CD14-positive monocyte (primary cell): Measurements from ENCODE around the gene C6orf52. TPM values are rescaled to one million over a fixed set of nuclear protein-coding genes. Genes with fewer than 3 reads are reported as not detected.

Source experiments
- DNase-seq, 3 donors: peaks; one replicate each; pipeline ENCODE4 v3.0.0-alpha.2; 2011 to 2022
- H2AFZ ChIP-seq: 2 replicates; pipeline ENCODE4 v1.6.0; 2012; ENCODE audit warnings: mild to moderate bottlenecking, low read depth, low read length, inconsistent platforms; ENCODE audit not compliant: insufficient read depth, poor library complexity, severe bottlenecking
- H3K27ac ChIP-seq, 2 donors: 1 replicate in 1 of 2; 2 replicates in 1 of 2; pipeline ENCODE4 v1.5.1; 2012 to 2013; ENCODE audit warnings: low read length in 2 of 2, control low read depth in 1 of 2, inconsistent platforms in 1 of 2, low read depth in 1 of 2, mild to moderate bottlenecking in 1 of 2
- H3K27me3 ChIP-seq, 2 donors: one replicate each; pipeline versions ENCODE4 v1.6.0 to v1.6.1; 2011 to 2013; ENCODE audit warnings: low read length in 2 of 2; ENCODE audit not compliant: control insufficient read depth in 2 of 2, insufficient read depth in 2 of 2
- H3K36me3 ChIP-seq, 2 donors: replicated peaks in 1 of 2; 1 replicate in 1 of 2; 2 replicates in 1 of 2; pipeline versions ENCODE4 v1.5.1 to v1.6.1; 2012 to 2013; ENCODE audit warnings: low read length in 2 of 2, control low read depth in 1 of 2, inconsistent platforms in 1 of 2, mild to moderate bottlenecking in 1 of 2; ENCODE audit not compliant: insufficient read depth in 2 of 2, control insufficient read depth in 1 of 2
- H3K4me1 ChIP-seq, 2 donors: 1 replicate in 1 of 2; 2 replicates in 1 of 2; pipeline versions ENCODE4 v1.5.1 to v1.6.1; 2012 to 2013; ENCODE audit warnings: low read length in 2 of 2, control low read depth in 1 of 2, inconsistent platforms in 1 of 2, mild to moderate bottlenecking in 1 of 2, moderate library complexity in 1 of 2; ENCODE audit not compliant: insufficient read depth in 2 of 2, control insufficient read depth in 1 of 2
- H3K4me2 ChIP-seq: replicated peaks from 2 replicates; pipeline ENCODE3; 2012; ENCODE audit warnings: low read length, moderate library complexity, mild to moderate bottlenecking; ENCODE audit not compliant: poor library complexity, severe bottlenecking; ENCODE audit errors: extremely low read depth
- H3K4me3 ChIP-seq, 3 experiments: fragments of 200-600 bp in 1 of 3; sonication (generic) in 1 of 3; replicated peaks in 1 of 3; 1 replicate in 2 of 3; 2 replicates in 1 of 3; pipeline ENCODE4 v1.5.1; 2011 to 2013; ENCODE audit warnings: low read length in 3 of 3, mild to moderate bottlenecking in 3 of 3, control low read depth in 2 of 3, low read depth in 2 of 3, inconsistent platforms in 1 of 3, moderate library complexity in 1 of 3
- H3K79me2 ChIP-seq: 2 replicates; pipeline ENCODE4 v1.6.0; 2012; ENCODE audit warnings: mild to moderate bottlenecking, control low read depth, inconsistent platforms, low read length, moderate library complexity; ENCODE audit not compliant: insufficient read depth
- H3K9ac ChIP-seq: 2 replicates; pipeline ENCODE4 v1.6.0; 2017; ENCODE audit warnings: low read length, mild to moderate bottlenecking; ENCODE audit not compliant: insufficient read depth, poor library complexity, severe bottlenecking
- H3K9me3 ChIP-seq, 2 donors: replicated peaks in 1 of 2; 1 replicate in 1 of 2; 2 replicates in 1 of 2; pipeline versions ENCODE4 v1.5.1 to v1.6.1; 2012 to 2013; ENCODE audit warnings: low read length in 2 of 2, control low read depth in 1 of 2; ENCODE audit not compliant: control insufficient read depth in 1 of 2, insufficient read depth in 1 of 2
- H4K20me1 ChIP-seq: 2 replicates; pipeline ENCODE4 v1.6.0; 2012; ENCODE audit warnings: mild to moderate bottlenecking, low read length, control low read depth, moderate library complexity; ENCODE audit not compliant: insufficient read depth
- H3K27ac Mint-ChIP-seq, 7 donors: one replicate each; pipeline ENCODE4 v1.8.0; 2020; ENCODE audit warnings: mild to moderate bottlenecking in 7 of 7, mixed read lengths in 7 of 7, moderate library complexity in 6 of 7, inconsistent platforms in 2 of 7
- H3K27me3 Mint-ChIP-seq, 3 donors: one replicate each; pipeline ENCODE4 v1.8.0; 2021 to 2022; ENCODE audit warnings: low read depth in 3 of 3, mild to moderate bottlenecking in 3 of 3, mixed read lengths in 3 of 3, moderate library complexity in 3 of 3, inconsistent platforms in 1 of 3
- H3K36me3 Mint-ChIP-seq, 2 donors: one replicate each; pipeline ENCODE4 v1.8.0; 2020; ENCODE audit warnings: mixed read lengths in 2 of 2, inconsistent platforms in 1 of 2, mild to moderate bottlenecking in 1 of 2
- H3K4me1 Mint-ChIP-seq: one replicate; pipeline ENCODE4 v1.8.0; 2020; ENCODE audit warnings: mild to moderate bottlenecking, mixed read lengths
- H3K4me3 Mint-ChIP-seq, 2 donors: one replicate each; pipeline ENCODE4 v1.8.0; 2020; ENCODE audit warnings: mild to moderate bottlenecking in 2 of 2, mixed read lengths in 2 of 2, moderate library complexity in 1 of 2
- H3K9me3 Mint-ChIP-seq, 7 donors: one replicate each; pipeline ENCODE4 v1.8.0; 2020 to 2022; ENCODE audit warnings: mixed read lengths in 7 of 7, mild to moderate bottlenecking in 6 of 7, moderate library complexity in 6 of 7, inconsistent platforms in 2 of 7
- CTCF ChIP-seq: fragments of 200-600 bp; IDR thresholded peaks from one replicate; pipeline ENCODE4 v1.8.0; 2022; ENCODE audit warnings: antibody characterized with exemption, mild to moderate bottlenecking
- WGBS: methylation state at CpG from one replicate; pipeline ENCODE4 v1.1.5; 2013; ENCODE audit warnings: missing lambda C conversion rate; ENCODE audit not compliant: insufficient coverage; 5-methylcytosine and 5-hydroxymethylcytosine counted together
- intact Hi-C, 2 donors: fragments of 100-400 bp; cut with micrococcal nuclease; formaldehyde crosslinking; loops; one replicate each; pipeline versions ENCODE4 v1.15.0 to v1.15.1; 2023
- polyA plus RNA-seq, 3 donors: library from polyadenylated mRNA; depleted of rRNA in 1 of 3; unstranded in 2 of 3; stranded (reverse) in 1 of 3; fragments of 300-500 nt in 2 of 3; fragments of >200 nt in 1 of 3; fragmentation: Illumina TruSeq in 2 of 3; gene quantifications; 1 replicate in 2 of 3; 2 replicates in 1 of 3; pipeline ENCODE4 v1.2.3, GENCODE V29; 2012 to 2021

The C6orf52 gene
- polyA plus RNA-seq, 3 donors: 0.52 to 1.9 TPM; not detected in 1

GRCh38 chr6:10659699-10660348 lies 34.6 kb downstream of the C6orf52 start:
- Mint-ChIP-seq H3K4me3 (peak overlapping the region; percentile 69 to 73), H3K4me1 (peaks cover 18% of the 10 kb centered on the region), H3K9me3 (peaks cover 0 to 13% (median 6%) of the 10 kb centered on the region in 7 donors), H3K27ac (no peak overlapping the region), H3K27me3 (peaks cover 0 to 6% (median 2%) of the 10 kb centered on the region in 3 donors), H3K36me3 (no peaks in the 10 kb centered on the region)
- H3K4me3 ChIP-seq: peak overlapping the region in 2 of 3 experiments; percentile 18 to 34
- no peak overlapping the region for H3K4me2 ChIP-seq
- H2AFZ ChIP-seq: no peak overlapping the region
- H3K27ac ChIP-seq: no peak overlapping the region
- intact Hi-C loops: no loop called here
- no peak for DNase-seq
- H4K20me1 ChIP-seq: no peaks in the 10 kb centered on the region
- H3K4me1 ChIP-seq: peaks cover 11 to 12% of the 10 kb centered on the region in 2 donors
- TF ChIP-seq CTCF: no peak
- no peaks in the 10 kb centered on the region for H3K27me3 ChIP-seq
- H3K36me3 ChIP-seq: no peaks in the 10 kb centered on the region
- no peak overlapping the region for H3K9ac ChIP-seq
- 85% methylated on average over 48 of the region's 48 CpGs for WGBS
- H3K79me2 ChIP-seq: no peaks in the 10 kb centered on the region
- peaks cover 0 to 7% of the 10 kb centered on the region in 2 donors for H3K9me3 ChIP-seq

GRCh38 chr6:10658910-10659698 lies 35.3 kb downstream of the C6orf52 start:
- H3K9me3 ChIP-seq: peaks cover 0 to 7% of the 10 kb centered on the region in 2 donors
- H3K79me2 ChIP-seq: no peaks in the 10 kb centered on the region
- H3K27me3 Mint-ChIP-seq: peaks cover 0 to 6% (median 2%) of the 10 kb centered on the region in 3 donors
- peak overlapping the region in 3 of 7 donors; percentile 21 to 73 (median 31) for H3K27ac Mint-ChIP-seq
- TF ChIP-seq CTCF: no peak
- no peaks in the 10 kb centered on the region for H3K36me3 Mint-ChIP-seq
- peaks cover 19% of the 10 kb centered on the region for H3K4me1 Mint-ChIP-seq
- peaks cover 11 to 12% of the 10 kb centered on the region in 2 donors for H3K4me1 ChIP-seq
- H3K4me3 Mint-ChIP-seq: peak overlapping the region; percentile 69 to 73
- intact Hi-C loops: no loop called here
- H3K9me3 Mint-ChIP-seq: peaks cover 0 to 13% (median 6%) of the 10 kb centered on the region in 7 donors
- H4K20me1 ChIP-seq: no peaks in the 10 kb centered on the region
- H3K27me3 ChIP-seq: peaks cover 0 to 3% of the 10 kb centered on the region in 2 donors
- H3K36me3 ChIP-seq: no peaks in the 10 kb centered on the region
- WGBS: 86% methylated on average over 20 of the region's 24 CpGs
- no peak overlapping the region for H3K27ac ChIP-seq
- no peak for DNase-seq
- no peak overlapping the region for H2AFZ ChIP-seq
- H3K9ac ChIP-seq: no peak overlapping the region
- no peak overlapping the region for H3K4me2 ChIP-seq
- peak overlapping the region in 2 of 3 experiments; percentile 18 to 34 for H3K4me3 ChIP-seq
